ENCODE measurements around the gene EPHB2. TPM values are rescaled to one million over a fixed set of nuclear protein-coding genes. Genes with fewer than 3 reads are reported as not detected.
"Not testable (repeated sequence)": the region's sequence is repeated elsewhere in the genome, so short reads cannot be mapped to it uniquely, and the experiment has no call there.

Gene EPHB2
- polyA plus RNA-seq, 6 donors from 2014 or later = 0.08 TPM; not detected in 5

DNA sequence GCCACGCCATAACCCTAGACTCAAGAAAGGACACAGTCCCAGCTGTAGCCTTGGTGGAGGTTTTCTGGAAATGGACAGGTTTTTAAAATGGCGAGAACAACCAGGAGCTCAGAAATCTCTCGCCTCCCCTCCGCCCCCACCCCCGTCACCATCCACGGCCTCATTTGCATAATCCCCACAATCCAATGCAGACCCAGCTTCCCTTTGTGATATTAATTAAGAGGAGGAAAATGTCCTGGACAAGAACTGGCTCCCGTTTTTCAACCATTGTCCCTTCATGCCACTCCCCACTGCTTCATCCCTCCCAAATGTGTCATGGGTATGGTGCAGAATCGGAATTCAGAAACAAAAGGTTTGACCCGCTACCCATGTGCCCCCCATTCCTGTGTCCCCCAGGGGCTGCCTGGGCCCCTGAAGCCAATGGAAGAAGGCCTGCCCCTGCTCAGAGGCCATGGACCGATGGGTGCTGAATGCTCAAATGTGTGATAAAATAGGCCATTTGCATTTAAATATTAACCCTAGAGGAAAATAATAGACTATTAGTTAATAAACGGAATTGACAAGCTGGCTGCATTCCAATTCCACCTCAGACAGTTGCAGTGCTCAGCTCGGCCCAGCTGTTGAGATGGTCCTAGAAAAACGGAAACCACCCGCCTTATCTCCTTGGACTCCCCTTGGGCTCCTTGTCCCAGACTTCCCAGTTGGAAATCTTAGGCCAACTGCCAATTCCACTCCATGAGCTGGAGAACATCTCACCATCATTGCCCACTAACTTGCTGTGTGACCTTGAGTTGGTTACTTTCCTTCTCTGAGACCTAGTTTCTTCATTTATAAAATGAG is 10.7 kb upstream of the EPHB2 start:
- H3K4me3 Mint-ChIP-seq = no peak overlapping the region
- peaks cover 20 to 39% (median 33%) of the 10 kb centered on the region in 3 donors for H3K27me3 Mint-ChIP-seq
- no peak for ATAC-seq (ENCODE audit: low read depth in 2 of 2)
- no peak for DNase-seq
- no peaks in the 10 kb centered on the region for H3K36me3 Mint-ChIP-seq
- H3K4me1 Mint-ChIP-seq = no peaks in the 10 kb centered on the region
- H3K9me3 Mint-ChIP-seq = peaks cover 0 to 3% (median 0%) of the 10 kb centered on the region in 7 donors
- H3K27ac Mint-ChIP-seq = peak overlapping the region in 1 of 6 donors; percentile 67

DNA sequence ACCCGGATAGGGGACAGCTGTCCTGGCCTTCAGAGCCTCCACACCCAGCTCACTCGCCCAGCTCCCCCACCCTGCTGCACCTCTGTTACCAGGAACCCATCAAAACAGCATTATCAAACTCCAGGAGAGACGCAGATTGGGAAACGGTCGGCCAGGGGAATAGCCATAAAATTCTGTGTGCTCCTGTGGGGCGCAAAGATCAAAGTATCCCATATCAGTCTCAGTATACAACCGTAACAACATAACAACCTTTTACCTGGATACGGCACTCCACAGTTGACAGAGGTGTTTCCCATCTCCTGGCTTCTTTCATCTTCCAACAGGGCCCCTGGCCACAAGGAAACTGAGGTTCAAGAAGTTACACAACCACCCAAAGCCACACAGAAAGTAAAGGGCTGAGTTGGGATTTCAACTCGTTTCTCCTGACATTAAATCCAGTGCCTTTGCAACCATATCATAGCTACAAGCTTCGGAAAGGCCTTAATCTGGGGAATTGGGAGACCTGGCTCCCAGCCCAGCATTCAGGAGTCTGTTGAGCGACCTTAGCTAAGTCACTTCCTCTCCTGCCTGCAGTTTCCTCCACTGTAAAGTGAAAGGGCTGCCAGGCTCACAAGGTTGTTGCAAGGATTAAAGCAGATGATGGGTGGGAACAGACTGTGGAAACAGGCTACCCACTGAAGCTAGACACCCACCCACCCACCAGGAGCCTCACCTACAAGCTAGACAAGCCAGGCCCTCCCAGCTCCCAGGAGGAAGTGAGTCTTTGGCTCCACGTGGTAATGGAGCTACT is 8.1 kb upstream of the EPHB2 start:
- no peaks in the 10 kb centered on the region for H3K4me1 Mint-ChIP-seq
- no peak overlapping the region for H3K27ac Mint-ChIP-seq
- peaks cover 0 to 3% (median 0%) of the 10 kb centered on the region in 7 donors for H3K9me3 Mint-ChIP-seq
- H3K36me3 Mint-ChIP-seq = no peaks in the 10 kb centered on the region
- peaks cover 23 to 43% (median 37%) of the 10 kb centered on the region in 3 donors for H3K27me3 Mint-ChIP-seq
- peak overlapping the region in 1 of 8 donors; percentile 29 for H3K4me3 Mint-ChIP-seq
- ATAC-seq (ENCODE audit: low read depth in 2 of 2) = no peak
- DNase-seq = no peak

DNA sequence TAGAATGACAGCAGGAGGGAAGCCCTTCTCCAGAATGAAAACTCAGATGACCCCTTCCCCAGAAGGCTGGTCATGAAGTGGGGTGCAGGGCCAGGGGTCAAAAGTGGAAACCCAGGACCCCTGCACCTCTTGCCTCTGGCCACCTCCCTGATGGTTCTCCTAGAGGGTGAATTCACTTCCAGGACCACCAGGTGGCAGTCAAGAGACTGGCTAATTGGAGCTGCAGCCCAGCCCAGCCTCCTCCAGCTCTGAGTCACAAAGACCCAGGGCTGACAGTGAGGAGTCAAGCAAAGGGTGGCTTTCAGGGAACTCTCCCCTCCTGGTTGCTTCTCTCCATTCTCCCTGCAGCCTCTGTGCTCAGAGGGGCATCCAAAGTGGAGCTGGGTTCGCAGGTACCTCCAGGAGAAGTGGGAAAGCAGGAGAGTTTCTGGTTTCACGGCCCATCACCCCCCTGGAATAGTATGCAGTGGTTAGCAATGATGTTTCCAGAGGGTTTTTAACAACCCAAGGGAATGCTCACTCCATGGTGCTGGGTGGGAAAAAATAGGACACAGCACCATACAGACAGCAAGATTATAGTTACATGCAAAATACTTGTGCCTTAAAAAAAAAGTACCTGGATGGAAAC is 6.1 kb upstream of the EPHB2 start:
- peak in 1 of 2 donors; percentile 41 for ATAC-seq (ENCODE audit: low read depth in 2 of 2)
- no peak overlapping the region for H3K4me3 Mint-ChIP-seq
- peaks cover 43 to 56% (median 53%) of the 10 kb centered on the region in 3 donors for H3K27me3 Mint-ChIP-seq
- H3K27ac Mint-ChIP-seq = no peak overlapping the region
- H3K9me3 Mint-ChIP-seq = peaks cover 0 to 3% (median 0%) of the 10 kb centered on the region in 7 donors
- no peaks in the 10 kb centered on the region for H3K36me3 Mint-ChIP-seq
- H3K4me1 Mint-ChIP-seq = peaks cover 0 to 10% (median 8%) of the 10 kb centered on the region in 3 donors
- peak; percentile 42 for DNase-seq

DNA sequence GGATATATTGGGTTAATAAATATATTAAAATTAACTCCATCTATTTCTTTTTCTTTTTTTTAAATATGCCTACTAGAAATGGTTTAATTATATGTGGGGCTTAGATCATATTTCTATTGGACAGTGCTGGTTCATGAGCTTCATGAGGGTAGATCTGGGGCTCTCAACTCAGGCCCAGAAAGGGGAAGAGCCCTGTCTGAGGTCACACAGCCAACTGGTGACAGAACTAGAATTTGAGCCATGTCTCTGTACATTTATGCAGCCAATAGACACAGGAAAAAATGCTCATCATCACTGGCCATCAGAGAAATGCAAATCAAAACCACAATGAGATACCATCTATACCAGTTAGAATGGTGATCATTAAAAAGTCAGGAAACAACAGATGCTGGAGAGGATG is 5.1 kb upstream of the EPHB2 start:
- Mint-ChIP-seq H3K4me1 (peaks cover 0 to 11% (median 10%) of the 10 kb centered on the region in 3 donors), H3K9me3 (peaks cover 0 to 3% (median 0%) of the 10 kb centered on the region in 7 donors), H3K36me3 (no peaks in the 10 kb centered on the region), H3K27me3 (peaks cover 47 to 56% (median 54%) of the 10 kb centered on the region in 3 donors), H3K4me3 (no peak overlapping the region), H3K27ac (no peak overlapping the region)
- ATAC-seq (ENCODE audit: low read depth in 2 of 2) (no peak), DNase-seq (no peak)

GRCh38 chr1:22706100-22706499 is 4.5 kb upstream of the EPHB2 start:
- DNase-seq; ATAC-seq (ENCODE audit: low read depth in 2 of 2); H3K9me3 Mint-ChIP-seq; H3K27ac Mint-ChIP-seq; H3K4me3 Mint-ChIP-seq; H3K36me3 Mint-ChIP-seq: not testable (repeated sequence)
- Mint-ChIP-seq H3K27me3 (peaks cover 47 to 56% (median 54%) of the 10 kb centered on the region in 3 donors), H3K4me1 (peaks cover 0 to 11% (median 10%) of the 10 kb centered on the region in 3 donors)

- Mint-ChIP-seq H3K9me3 (peaks cover 0 to 3% (median 0%) of the 10 kb centered on the region in 7 donors), H3K4me3 (peak overlapping the region in 4 of 8 donors; percentile 16 to 53 (median 22)), H3K4me1 (peaks cover 0 to 17% (median 10%) of the 10 kb centered on the region in 3 donors), H3K27me3 (peaks cover 52 to 63% (median 60%) of the 10 kb centered on the region in 3 donors), H3K27ac (no peak overlapping the region), H3K36me3 (no peaks in the 10 kb centered on the region)
- ATAC-seq (ENCODE audit: low read depth in 2 of 2) (no peak), DNase-seq (no peak)
Measured at GRCh38 chr1:22708777-22709176, 1.9 kb upstream of the EPHB2 start.

DNA sequence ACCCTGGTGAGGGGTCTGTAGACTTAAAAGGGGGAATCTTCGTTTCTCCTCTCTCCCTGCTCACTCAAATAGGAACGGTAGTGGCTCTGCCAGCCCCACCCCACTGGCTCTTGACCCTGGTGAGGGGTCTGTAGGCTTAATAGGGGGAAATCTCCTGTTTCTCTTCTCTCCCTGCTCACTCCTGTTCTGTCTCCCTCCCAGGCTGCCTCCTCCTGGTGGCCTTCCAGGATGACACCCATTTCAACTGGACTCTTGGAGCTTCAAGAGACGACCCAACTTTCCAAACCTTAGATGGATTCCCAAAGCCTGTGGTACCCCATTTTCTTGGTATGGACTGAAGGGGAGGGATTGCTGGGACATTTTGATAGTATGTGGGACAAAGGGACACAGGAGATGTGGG is 1.4 kb upstream of the EPHB2 start:
- peaks cover 54 to 65% (median 61%) of the 10 kb centered on the region in 3 donors for H3K27me3 Mint-ChIP-seq
- DNase-seq = no peak
- H3K4me3 Mint-ChIP-seq = peak overlapping the region in 5 of 8 donors; percentile 19 to 72 (median 42)
- no peaks in the 10 kb centered on the region for H3K36me3 Mint-ChIP-seq
- no peak for ATAC-seq (ENCODE audit: low read depth in 2 of 2)
- H3K4me1 Mint-ChIP-seq = peaks cover 0 to 17% (median 10%) of the 10 kb centered on the region in 3 donors
- no peak overlapping the region for H3K27ac Mint-ChIP-seq
- H3K9me3 Mint-ChIP-seq = peaks cover 0 to 3% (median 0%) of the 10 kb centered on the region in 7 donors

- H3K4me1 Mint-ChIP-seq = peaks cover 0 to 17% (median 10%) of the 10 kb centered on the region in 3 donors
- no peak overlapping the region for H3K27ac Mint-ChIP-seq
Measured at GRCh38 chr1:22709891-22710700, 543 bp upstream of the EPHB2 start.

GRCh38 chr1:22711071-22711470 is 432 bp downstream of the EPHB2 start:
- Mint-ChIP-seq H3K9me3 (peaks cover 0 to 3% (median 0%) of the 10 kb centered on the region in 7 donors), H3K36me3 (no peaks in the 10 kb centered on the region), H3K27me3 (peaks cover 67 to 79% (median 77%) of the 10 kb centered on the region in 3 donors), H3K4me3 (no peak overlapping the region), H3K27ac (no peak overlapping the region), H3K4me1 (peaks cover 0 to 17% (median 10%) of the 10 kb centered on the region in 3 donors)
- ATAC-seq (ENCODE audit: low read depth in 2 of 2) (no peak), DNase-seq (no peak)

More at GRCh38 chr1:22709891-22710700, 543 bp upstream of the EPHB2 start:
- Mint-ChIP-seq H3K9me3 (peaks cover 0 to 3% (median 0%) of the 10 kb centered on the region in 7 donors), H3K4me3 (peak overlapping the region in 7 of 8 donors; percentile 41 to 87 (median 72)), H3K36me3 (no peaks in the 10 kb centered on the region), H3K27me3 (peaks cover 57 to 70% (median 69%) of the 10 kb centered on the region in 3 donors)
- peak; percentile 21 to 39 for ATAC-seq (ENCODE audit: low read depth in 2 of 2)
- no peak for DNase-seq

- H3K27me3 Mint-ChIP-seq = peaks cover 65 to 82% (median 76%) of the 10 kb centered on the region in 3 donors
Measured at GRCh38 chr1:22711591-22712501, 1.2 kb downstream of the EPHB2 start.

DNA sequence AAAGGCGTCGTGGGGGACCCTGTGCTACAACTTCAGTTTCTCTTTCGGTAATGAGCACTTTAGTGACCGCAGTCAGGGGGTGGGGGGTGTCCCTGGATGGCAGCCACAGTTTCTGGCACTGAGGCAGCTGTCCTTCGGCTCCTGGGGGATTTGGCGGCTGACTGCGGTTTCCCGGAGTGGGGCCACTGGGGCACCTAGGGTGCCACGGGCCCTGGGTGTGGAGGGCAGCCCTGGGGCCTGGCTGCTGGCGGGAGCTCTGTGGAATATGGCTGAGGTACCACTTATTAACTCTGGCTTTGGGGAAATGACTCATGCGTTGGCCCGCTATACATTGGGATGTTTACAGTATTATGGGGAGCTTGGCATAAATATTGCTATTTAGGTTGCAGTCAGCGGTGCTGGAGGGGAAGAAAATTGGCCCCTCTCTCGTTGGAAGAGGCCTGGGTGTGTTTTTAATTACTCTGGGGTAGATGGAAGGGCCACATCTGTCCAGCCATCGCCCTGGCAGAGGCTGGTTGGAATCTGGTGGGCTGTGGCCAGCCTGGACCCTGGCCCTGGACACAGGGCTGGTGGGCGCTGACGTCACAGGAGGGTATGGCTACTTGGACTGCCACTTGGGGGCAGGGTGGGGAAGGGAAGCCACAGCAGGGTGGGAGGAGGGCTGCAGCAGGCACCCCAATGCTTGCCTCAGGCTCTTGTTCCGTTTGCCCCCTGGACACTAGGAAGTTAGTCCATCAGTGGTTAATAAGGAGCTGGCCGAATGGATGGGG is 2.0 kb downstream of the EPHB2 start:
- peak overlapping the region in 5 of 8 donors; percentile 12 to 72 (median 44) for H3K4me3 Mint-ChIP-seq
- ATAC-seq (ENCODE audit: low read depth in 2 of 2) = no peak
- no peak overlapping the region for H3K27ac Mint-ChIP-seq
- H3K27me3 Mint-ChIP-seq = peaks cover 60 to 77% (median 67%) of the 10 kb centered on the region in 3 donors
- no peaks in the 10 kb centered on the region for H3K36me3 Mint-ChIP-seq
- DNase-seq = no peak
- peaks cover 0 to 2% (median 0%) of the 10 kb centered on the region in 7 donors for H3K9me3 Mint-ChIP-seq
- peaks cover 0 to 17% (median 10%) of the 10 kb centered on the region in 3 donors for H3K4me1 Mint-ChIP-seq

More at GRCh38 chr1:22711591-22712501, 1.2 kb downstream of the EPHB2 start:
- Mint-ChIP-seq H3K4me1 (peaks cover 0 to 17% (median 10%) of the 10 kb centered on the region in 3 donors), H3K36me3 (no peaks in the 10 kb centered on the region), H3K4me3 (peak overlapping the region; percentile 25 to 81 (median 55)), H3K27ac (peak overlapping the region in 1 of 6 donors; percentile 47), H3K9me3 (peaks cover 0 to 2% (median 0%) of the 10 kb centered on the region in 7 donors)
- ATAC-seq (ENCODE audit: low read depth in 2 of 2) (no peak), DNase-seq (no peak)
